ENCODE data around the gene NIM1K.

NIM1K gene

GRCh38 chr5:43208658-43209057 lies 16.6 kb downstream of the NIM1K start:
- no peak for TF ChIP-seq CTCF (conservative IDR thresholded peaks at IDR 0.05; ENCODE audit: control insufficient read depth, insufficient read depth, low read depth, low read length)
- H3K4me3 ChIP-seq (ENCODE audit: control insufficient read depth, low read depth, low read length), result no peak overlapping the region
- DNase-seq (ENCODE audit: low read depth), result no peak

GRCh38 chr5:43209060-43209459 lies 17.0 kb downstream of the NIM1K start:
- no peak for TF ChIP-seq CTCF (conservative IDR thresholded peaks at IDR 0.05; ENCODE audit: control insufficient read depth, insufficient read depth, low read depth, low read length)
- DNase-seq (ENCODE audit: low read depth), result no peak
- H3K4me3 ChIP-seq (ENCODE audit: control insufficient read depth, low read depth, low read length), result no peak overlapping the region

GRCh38 chr5:43209833-43210232 lies 17.8 kb downstream of the NIM1K start:
- H3K4me3 ChIP-seq (ENCODE audit: control insufficient read depth, low read depth, low read length), result no peak overlapping the region
- DNase-seq (ENCODE audit: low read depth), result no peak
- TF ChIP-seq CTCF (conservative IDR thresholded peaks at IDR 0.05; ENCODE audit: control insufficient read depth, insufficient read depth, low read depth, low read length), result no peak

- no peak overlapping the region for H3K4me3 ChIP-seq (ENCODE audit: control insufficient read depth, low read depth, low read length)
- no peak for TF ChIP-seq CTCF (conservative IDR thresholded peaks at IDR 0.05; ENCODE audit: control insufficient read depth, insufficient read depth, low read depth, low read length)
- no peak for DNase-seq (ENCODE audit: low read depth)
These were observed 18.5 kb downstream of the NIM1K start for GRCh38 chr5:43210570-43210969.

- no peak for TF ChIP-seq CTCF (conservative IDR thresholded peaks at IDR 0.05; ENCODE audit: control insufficient read depth, insufficient read depth, low read depth, low read length)
- no peak for DNase-seq (ENCODE audit: low read depth)
- no peak overlapping the region for H3K4me3 ChIP-seq (ENCODE audit: control insufficient read depth, low read depth, low read length)
These were observed 21.9 kb downstream of the NIM1K start for GRCh38 chr5:43213951-43214350.

- TF ChIP-seq CTCF (conservative IDR thresholded peaks at IDR 0.05; ENCODE audit: control insufficient read depth, insufficient read depth, low read depth, low read length), result no peak
- DNase-seq (ENCODE audit: low read depth), result peak; percentile 89
- no peak overlapping the region for H3K4me3 ChIP-seq (ENCODE audit: control insufficient read depth, low read depth, low read length)
These were observed 23.1 kb downstream of the NIM1K start for GRCh38 chr5:43215073-43215631.

- TF ChIP-seq CTCF (conservative IDR thresholded peaks at IDR 0.05; ENCODE audit: control insufficient read depth, insufficient read depth, low read depth, low read length), result no peak
- no peak for DNase-seq (ENCODE audit: low read depth)
- H3K4me3 ChIP-seq (ENCODE audit: control insufficient read depth, low read depth, low read length), result no peak overlapping the region
These were observed 24.9 kb downstream of the NIM1K start for GRCh38 chr5:43216941-43217340.

All from fibroblast of mammary gland (primary cell).